Natural killer cell (primary cell): ENCODE results near the gene SMARCD1. TPM values are rescaled to one million over a fixed set of nuclear protein-coding genes. Genes with fewer than 3 reads are reported as not detected.
A peak's percentile ranks its signal among the peaks of the same experiment; 100 is the strongest.

ENCODE experiments used
- ATAC-seq, 3 donors: fragments of 150-1000 bp in 2 of 3; fragments of 200-7000 bp in 1 of 3; cut with Tn5 transposase; 1 replicate in 1 of 3; 2 replicates in 2 of 3; pipeline ENCODE4 v1.10.0; 2021; ENCODE audit warnings: mild to moderate bottlenecking in 2 of 3, moderate library complexity in 2 of 3
- DNase-seq, 2 donors: peaks; one replicate each; pipeline versions ENCODE4 v3.0.0 to v3.0.0-alpha.2; 2013 to 2021; ENCODE audit warnings: mixed read lengths in 1 of 2
- H3K27ac ChIP-seq: one replicate; pipeline ENCODE4 v1.5.1; 2013; ENCODE audit warnings: mild to moderate bottlenecking, low read length
- H3K27me3 ChIP-seq: one replicate; pipeline ENCODE4 v1.6.1; 2013; ENCODE audit warnings: low read length; ENCODE audit not compliant: control insufficient read depth, insufficient read depth
- H3K36me3 ChIP-seq: one replicate; pipeline ENCODE4 v1.6.1; 2013; ENCODE audit warnings: low read length; ENCODE audit not compliant: control insufficient read depth, insufficient read depth
- H3K4me1 ChIP-seq: one replicate; pipeline ENCODE4 v1.6.1; 2013; ENCODE audit warnings: low read length; ENCODE audit not compliant: control insufficient read depth, insufficient read depth
- H3K4me3 ChIP-seq: one replicate; pipeline ENCODE4 v1.5.1; 2013; ENCODE audit warnings: low read length
- H3K9me3 ChIP-seq: one replicate; pipeline ENCODE4 v1.6.1; 2013; ENCODE audit warnings: low read length; ENCODE audit not compliant: control insufficient read depth, insufficient read depth
- H3K27ac Mint-ChIP-seq, 2 donors: one replicate each; pipeline ENCODE4 v1.8.0; 2022; ENCODE audit warnings: mild to moderate bottlenecking in 2 of 2, mixed read lengths in 2 of 2, moderate library complexity in 1 of 2
- H3K27me3 Mint-ChIP-seq, 2 donors: one replicate each; pipeline ENCODE4 v1.8.0; 2022; ENCODE audit warnings: low read depth in 2 of 2, mixed read lengths in 2 of 2
- H3K36me3 Mint-ChIP-seq: one replicate; pipeline ENCODE4 v1.8.0; 2022; ENCODE audit warnings: mixed read lengths
- H3K4me1 Mint-ChIP-seq, 2 donors: one replicate each; pipeline ENCODE4 v1.8.0; 2022; ENCODE audit warnings: mixed read lengths in 2 of 2
- H3K4me3 Mint-ChIP-seq: one replicate; pipeline ENCODE4 v1.8.0; 2022; ENCODE audit warnings: mild to moderate bottlenecking, moderate library complexity, mixed read lengths
- H3K9me3 Mint-ChIP-seq, 2 donors: one replicate each; pipeline ENCODE4 v1.8.0; 2022; ENCODE audit warnings: mixed read lengths in 2 of 2
- CTCF ChIP-seq: fragments of 200-600 bp; IDR thresholded peaks from one replicate; pipeline ENCODE4 v1.8.0; 2022; ENCODE audit warnings: antibody characterized with exemption
- WGBS: methylation state at CpG from one replicate; pipeline ENCODE4 v1.1.7; 2013; ENCODE audit warnings: missing lambda C conversion rate; ENCODE audit not compliant: insufficient coverage; 5-methylcytosine and 5-hydroxymethylcytosine counted together
- intact Hi-C: fragments of 100-400 bp; cut with micrococcal nuclease; formaldehyde crosslinking; loops from one replicate; pipeline ENCODE4 v1.14.2; 2022
- total RNA-seq, 4 donors: library from RNA; stranded (reverse); fragments of 120-200 nt in 1 of 4; gene quantifications; one replicate each; pipeline versions ENCODE4 v1.2.3 to v1.2.4, GENCODE V29; 2013 to 2022

The SMARCD1 gene
- total RNA-seq, 3 donors from 2014 or later (not counting 1 experiment from before 2014, with no cell fraction given), result 81.3 to 97.0 (median 88.6) TPM

GRCh38 chr12:50074936-50075807 lies 10.0 kb upstream of the SMARCD1 start:
- DNase-seq, result peak; percentile 77 to 89
- Histone ChIP-seq H3K36me3 (no peaks in the 10 kb centered on the region), H3K27ac (no peak overlapping the region), H3K27me3 (no peaks in the 10 kb centered on the region), H3K9me3 (no peaks in the 10 kb centered on the region), H3K4me3 (no peak overlapping the region), H3K4me1 (peaks cover 9% of the 10 kb centered on the region)
- WGBS, result 2% methylated on average over 9 of the region's 9 CpGs
- peaks cover 0 to 8% of the 10 kb centered on the region in 2 donors for H3K27me3 Mint-ChIP-seq
- no peak overlapping the region for H3K4me3 Mint-ChIP-seq
- intact Hi-C loops, result loop anchor here (1.0 to 5.0 kb wide), 2 partner anchors 100 to 108 kb away; no protein-coding TSS in a partner anchor
- no peaks in the 10 kb centered on the region for H3K36me3 Mint-ChIP-seq
- H3K4me1 Mint-ChIP-seq, result peaks cover 0 to 9% of the 10 kb centered on the region in 2 donors
- peak; percentile 88 to 99 (median 96) for ATAC-seq
- TF ChIP-seq CTCF, result peak; percentile 92
- H3K27ac Mint-ChIP-seq, result peak overlapping the region in 1 of 2 donors; percentile 52
- no peaks in the 10 kb centered on the region for H3K9me3 Mint-ChIP-seq

GRCh38 chr12:50075808-50076170 lies 9.4 kb upstream of the SMARCD1 start:
- peaks cover 0 to 8% of the 10 kb centered on the region in 2 donors for H3K27me3 Mint-ChIP-seq
- no peaks in the 10 kb centered on the region for H3K27me3 ChIP-seq
- ATAC-seq, result no peak
- no peak overlapping the region for H3K27ac Mint-ChIP-seq
- H3K4me1 Mint-ChIP-seq, result peaks cover 0 to 4% of the 10 kb centered on the region in 2 donors
- no peak overlapping the region for H3K4me3 ChIP-seq
- no peak overlapping the region for H3K27ac ChIP-seq
- intact Hi-C loops, result loop anchor here (1.0 kb wide), 1 partner anchor 100 kb away; no protein-coding TSS in a partner anchor
- no peaks in the 10 kb centered on the region for H3K9me3 ChIP-seq
- DNase-seq, result no peak
- no peaks in the 10 kb centered on the region for H3K9me3 Mint-ChIP-seq
- TF ChIP-seq CTCF, result no peak
- H3K4me1 ChIP-seq, result peaks cover 3% of the 10 kb centered on the region
- no peaks in the 10 kb centered on the region for H3K36me3 Mint-ChIP-seq
- no peaks in the 10 kb centered on the region for H3K36me3 ChIP-seq
- H3K4me3 Mint-ChIP-seq, result no peak overlapping the region
- WGBS, result 94% methylated on average over 1 of the region's 1 CpG

- no peaks in the 10 kb centered on the region for H3K27me3 ChIP-seq
- no peak for ATAC-seq
- H3K4me3 ChIP-seq, result no peak overlapping the region
- no peak overlapping the region for H3K27ac ChIP-seq
- intact Hi-C loops, result no loop called here
- H3K9me3 ChIP-seq, result no peaks in the 10 kb centered on the region
- no peak for TF ChIP-seq CTCF
- no peak for DNase-seq
- Mint-ChIP-seq H3K9me3 (no peaks in the 10 kb centered on the region), H3K4me3 (no peak overlapping the region), H3K27me3 (peaks cover 0 to 8% of the 10 kb centered on the region in 2 donors), H3K4me1 (peaks cover 0 to 4% of the 10 kb centered on the region in 2 donors), H3K36me3 (no peaks in the 10 kb centered on the region), H3K27ac (no peak overlapping the region)
- H3K36me3 ChIP-seq, result no peaks in the 10 kb centered on the region
- 89% methylated on average over 12 of the region's 12 CpGs for WGBS
- H3K4me1 ChIP-seq, result peaks cover 3% of the 10 kb centered on the region
Observed at GRCh38 chr12:50077099-50077498, 8.0 kb upstream of the SMARCD1 start.
